Peyer's patch (tissue), 4 donors: ENCODE results near the gene KCNQ5. TPM values are rescaled to one million over a fixed set of nuclear protein-coding genes. Genes with fewer than 3 reads are reported as not detected.

ENCODE experiments used
- DNase-seq, 3 donors: peaks; one replicate each; pipeline ENCODE4 v3.0.0-alpha.2; 2017 to 2019
- H3K27ac ChIP-seq, 4 donors: fragments of 200-600 bp; sonication (generic); one replicate each; pipeline ENCODE4 v1.5.1; 2016 to 2019
- H3K27me3 ChIP-seq, 2 donors: fragments of 200-600 bp; sonication (generic); one replicate each; pipeline ENCODE4 v1.5.1; 2019
- H3K36me3 ChIP-seq, 3 donors: fragments of 200-600 bp; sonication (generic); one replicate each; pipeline ENCODE4 v1.5.1; 2016 to 2019
- H3K4me1 ChIP-seq, 4 donors: fragments of 200-600 bp; sonication (generic); one replicate each; pipeline ENCODE4 v1.5.1; 2016 to 2019
- H3K4me3 ChIP-seq, 4 donors: fragments of 200-600 bp; sonication (generic); 1 replicate in 3 of 4; 2 replicates in 1 of 4; pipeline ENCODE4 v1.5.1; 2016 to 2019; ENCODE audit warnings: mild to moderate bottlenecking in 1 of 4
- H3K9me3 ChIP-seq, 4 donors: fragments of 200-600 bp; sonication (generic); one replicate each; pipeline ENCODE4 v1.5.1; 2016 to 2019; ENCODE audit warnings: mild to moderate bottlenecking in 1 of 4
- CTCF ChIP-seq, 6 experiments: fragments of 450-650 bp in 4 of 6; fragments of 200-600 bp in 2 of 6; sonication (generic) in 1 of 6; IDR thresholded peaks; one replicate each; pipeline ENCODE4 v1.5.1; 2017 to 2019; ENCODE audit warnings: antibody characterized with exemption in 6 of 6, mild to moderate bottlenecking in 3 of 6, moderate library complexity in 1 of 6
- POLR2A ChIP-seq, 2 donors: fragments of 450-650 bp; IDR thresholded peaks; one replicate each; pipeline ENCODE4 v1.5.1; 2017; ENCODE audit warnings: antibody characterized with exemption in 2 of 2, mild to moderate bottlenecking in 2 of 2, moderate library complexity in 2 of 2
- total RNA-seq, 4 donors: library from RNA; depleted of rRNA; stranded (reverse); fragments of >200 nt; gene quantifications; one replicate each; pipeline ENCODE4 v1.1.0, GENCODE V29; 2016

The KCNQ5 gene
- total RNA-seq, 4 donors from 2014 or later: 0.27 to 5.0 (median 0.38) TPM; not detected in 1

GRCh38 chr6:73194744-73195143, 572.9 kb downstream of the KCNQ5 start:
- no peak for TF ChIP-seq POLR2A (IDR thresholded peaks at IDR 0.05)
- no peak for TF ChIP-seq CTCF (IDR thresholded peaks at IDR 0.05)
- Histone ChIP-seq H3K4me1 (no peaks in the 10 kb centered on the region), H3K36me3 (no peaks in the 10 kb centered on the region), H3K9me3 (no peaks in the 10 kb centered on the region), H3K4me3 (no peak overlapping the region), H3K27me3 (no peaks in the 10 kb centered on the region), H3K27ac (no peak overlapping the region)
- DNase-seq: no peak

GRCh38 chr6:73200247-73200646, 578.4 kb downstream of the KCNQ5 start:
- Histone ChIP-seq H3K27ac (no peak overlapping the region), H3K4me3 (no peak overlapping the region), H3K36me3 (no peaks in the 10 kb centered on the region), H3K27me3 (no peaks in the 10 kb centered on the region), H3K4me1 (no peaks in the 10 kb centered on the region), H3K9me3 (no peaks in the 10 kb centered on the region)
- TF ChIP-seq POLR2A (IDR thresholded peaks at IDR 0.05) (no peak), CTCF (IDR thresholded peaks at IDR 0.05) (no peak)
- no peak for DNase-seq

GRCh38 chr6:73200735-73201134, 578.9 kb downstream of the KCNQ5 start:
- Histone ChIP-seq H3K9me3 (no peaks in the 10 kb centered on the region), H3K27me3 (no peaks in the 10 kb centered on the region), H3K4me1 (no peaks in the 10 kb centered on the region), H3K4me3 (no peak overlapping the region), H3K36me3 (no peaks in the 10 kb centered on the region), H3K27ac (no peak overlapping the region)
- no peak for TF ChIP-seq POLR2A (IDR thresholded peaks at IDR 0.05)
- TF ChIP-seq CTCF (IDR thresholded peaks at IDR 0.05): no peak
- no peak for DNase-seq

- no peak overlapping the region for H3K4me3 ChIP-seq
These were observed 581.2 kb downstream of the KCNQ5 start for GRCh38 chr6:73203098-73203497.

GRCh38 chr6:73204252-73204651, 582.4 kb downstream of the KCNQ5 start:
- Histone ChIP-seq H3K4me3 (no peak overlapping the region), H3K27me3 (no peaks in the 10 kb centered on the region), H3K27ac (no peak overlapping the region), H3K4me1 (no peaks in the 10 kb centered on the region), H3K9me3 (no peaks in the 10 kb centered on the region), H3K36me3 (no peaks in the 10 kb centered on the region)
- no peak for TF ChIP-seq POLR2A (IDR thresholded peaks at IDR 0.05)
- no peak for TF ChIP-seq CTCF (IDR thresholded peaks at IDR 0.05)
- DNase-seq: no peak

More at GRCh38 chr6:73203098-73203497, 581.2 kb downstream of the KCNQ5 start:
- TF ChIP-seq POLR2A (IDR thresholded peaks at IDR 0.05) (no peak), CTCF (IDR thresholded peaks at IDR 0.05) (no peak)
- H3K27me3 ChIP-seq: no peaks in the 10 kb centered on the region
- no peaks in the 10 kb centered on the region for H3K36me3 ChIP-seq
- DNase-seq: no peak
- H3K27ac ChIP-seq: no peak overlapping the region
- H3K4me1 ChIP-seq: no peaks in the 10 kb centered on the region
- H3K9me3 ChIP-seq: no peaks in the 10 kb centered on the region

GRCh38 chr6:73207221-73207837, 585.5 kb downstream of the KCNQ5 start:
- Histone ChIP-seq H3K27me3 (no peaks in the 10 kb centered on the region), H3K9me3 (no peaks in the 10 kb centered on the region), H3K36me3 (no peaks in the 10 kb centered on the region), H3K4me3 (no peak overlapping the region), H3K4me1 (no peaks in the 10 kb centered on the region), H3K27ac (no peak overlapping the region)
- TF ChIP-seq CTCF (IDR thresholded peaks at IDR 0.05): no peak
- TF ChIP-seq POLR2A (IDR thresholded peaks at IDR 0.05): no peak
- no peak for DNase-seq
